Measurements from ENCODE around the gene RPUSD2.
A peak's percentile ranks its signal among the peaks of the same experiment; 100 is the strongest.
"Not testable (repeated sequence)": the region's sequence is repeated elsewhere in the genome, so short reads cannot be mapped to it uniquely, and the experiment has no call there.

RPUSD2 gene

DNA sequence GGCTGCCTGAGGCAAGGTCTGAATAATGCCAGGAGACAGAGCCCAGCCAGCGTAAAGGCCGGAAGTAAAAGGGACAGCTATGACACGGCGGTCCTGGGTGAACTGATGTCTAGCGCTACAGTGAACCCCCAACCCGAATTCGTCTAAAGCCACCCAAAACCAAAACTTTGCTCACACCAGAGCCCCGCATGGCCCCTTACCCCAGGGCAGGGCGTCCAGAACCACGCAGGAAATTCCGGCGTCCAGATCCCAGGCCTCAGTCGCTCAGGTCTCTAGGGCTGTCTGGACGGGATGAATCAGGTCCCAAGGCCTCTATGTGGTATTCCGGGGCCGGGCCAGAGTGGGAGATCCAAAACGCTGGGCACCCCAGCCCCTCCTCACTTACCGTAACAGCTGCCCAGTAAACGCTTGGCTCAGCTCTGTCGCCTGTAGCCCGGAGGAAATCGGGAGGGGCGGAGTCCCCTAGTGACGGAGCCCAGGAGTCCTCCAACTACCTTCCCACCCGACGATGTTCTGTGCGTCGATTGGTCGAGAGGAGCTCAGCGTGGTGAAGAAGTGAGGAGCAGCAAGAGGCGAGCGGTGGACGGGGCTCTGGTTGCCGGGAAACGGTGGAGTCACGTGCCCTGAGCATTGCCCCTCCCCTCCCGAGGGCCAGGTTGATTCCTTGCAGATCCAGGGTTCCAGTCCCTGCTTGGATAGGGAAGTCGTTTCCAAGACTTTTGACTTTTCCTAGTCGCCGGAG lies 4.3 kb upstream of the RPUSD2 start, which contains the start of gene CCDC32:
CCDC32 (minus strand) TSS at position 452 of the 742 bp plus-strand sequence. CDS start 2,027 bp downstream, outside the sequence.
- TF ChIP-seq CTCF (IDR thresholded peaks at IDR 0.05; ENCODE audit: low read depth, low read length), result no peak
- DNase-seq (ENCODE audit: low read depth in 2 of 2), result peak; percentile 98
- H3K4me3 ChIP-seq (replicated peaks in 1 of 2; ENCODE audit: low read depth in 2 of 2, low read length in 2 of 2), result peak within 1 kb of the TSS; percentile 86 to 88

GRCh38 chr15:40565333-40566238 lies 3.5 kb upstream of the RPUSD2 start:
- H3K4me3 ChIP-seq (replicated peaks in 1 of 2; ENCODE audit: low read depth in 2 of 2, low read length in 2 of 2), result peak overlapping the region; percentile 86 to 88
- DNase-seq (ENCODE audit: low read depth in 2 of 2), result no peak
- no peak for TF ChIP-seq CTCF (IDR thresholded peaks at IDR 0.05; ENCODE audit: low read depth, low read length)

DNA sequence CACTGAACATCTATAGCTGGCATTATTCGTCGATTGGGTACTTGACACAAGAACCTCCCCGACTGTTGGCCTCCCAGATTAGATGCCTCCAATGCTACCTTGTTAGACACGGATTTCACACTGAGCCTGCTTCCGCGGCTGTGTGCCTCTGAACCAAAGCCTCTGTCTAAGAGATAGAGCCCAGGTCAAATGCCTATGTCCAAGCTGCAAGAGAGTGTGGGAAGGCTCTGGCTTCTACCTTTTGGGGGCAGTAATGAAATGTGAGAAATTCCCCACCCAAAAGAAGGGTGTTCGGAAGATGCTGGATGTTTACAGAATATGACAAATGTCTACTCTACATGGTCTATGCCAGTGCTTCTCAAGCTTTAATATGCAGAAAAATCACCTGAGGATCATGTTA lies 2.0 kb upstream of the RPUSD2 start:
- peak; percentile 29 for TF ChIP-seq CTCF (IDR thresholded peaks at IDR 0.05; ENCODE audit: low read depth, low read length)
- peak; percentile 22 to 25 for DNase-seq (ENCODE audit: low read depth in 2 of 2)

GRCh38 chr15:40575113-40575512 lies 6.0 kb downstream of the RPUSD2 start:
- no peak for TF ChIP-seq CTCF (IDR thresholded peaks at IDR 0.05; ENCODE audit: low read depth, low read length)
- no peak for DNase-seq (ENCODE audit: low read depth in 2 of 2)

More for the DNA sequence above, 2.0 kb upstream of the RPUSD2 start:
- no peak overlapping the region for H3K4me3 ChIP-seq (replicated peaks in 1 of 2; ENCODE audit: low read depth in 2 of 2, low read length in 2 of 2)

GRCh38 chr15:40576914-40577313 lies 7.8 kb downstream of the RPUSD2 start:
- DNase-seq (ENCODE audit: low read depth in 2 of 2); H3K4me3 ChIP-seq (replicated peaks in 1 of 2; ENCODE audit: low read depth in 2 of 2, low read length in 2 of 2): not testable (repeated sequence)

More at GRCh38 chr15:40575113-40575512, 6.0 kb downstream of the RPUSD2 start:
- no peak overlapping the region for H3K4me3 ChIP-seq (replicated peaks in 1 of 2; ENCODE audit: low read depth in 2 of 2, low read length in 2 of 2)

GRCh38 chr15:40578892-40579291 lies 9.8 kb downstream of the RPUSD2 start:
- no peak overlapping the region for H3K4me3 ChIP-seq (replicated peaks in 1 of 2; ENCODE audit: low read depth in 2 of 2, low read length in 2 of 2)
- DNase-seq (ENCODE audit: low read depth in 2 of 2), result no peak
- no peak for TF ChIP-seq CTCF (IDR thresholded peaks at IDR 0.05; ENCODE audit: low read depth, low read length)

GRCh38 chr15:40581796-40582195 lies 12.7 kb downstream of the RPUSD2 start:
- not testable (repeated sequence) for H3K4me3 ChIP-seq (replicated peaks in 1 of 2; ENCODE audit: low read depth in 2 of 2, low read length in 2 of 2); DNase-seq (ENCODE audit: low read depth in 2 of 2)

Measured in cardiac fibroblast (primary cell).